Panc1 (cell line): ENCODE results near the gene DHRS12.

Source experiments
- CTCF ChIP-seq: fragments of 450-650 bp; IDR thresholded peaks from 2 replicates; pipeline ENCODE4 v1.5.1; 2017; ENCODE audit warnings: mild to moderate bottlenecking
- POLR2AphosphoS5 ChIP-seq: IDR thresholded peaks from 2 replicates; pipeline ENCODE4 v1.6.1; 2012; ENCODE audit warnings: mild to moderate bottlenecking, low read depth, low read length, moderate library complexity
- SIN3A ChIP-seq: IDR thresholded peaks from 2 replicates; pipeline ENCODE4 v1.6.1; 2012; ENCODE audit warnings: low read depth, mild to moderate bottlenecking, low read length, moderate library complexity, borderline replicate concordance; ENCODE audit not compliant: insufficient read depth

GRCh38 chr13:51823863-51824262, 19.9 kb upstream of the DHRS12 start:
- TF ChIP-seq POLR2AphosphoS5: no peak
- no peak for TF ChIP-seq CTCF
- no peak for TF ChIP-seq SIN3A
